ENCODE measurements around the gene CERK. TPM values are rescaled to one million over a fixed set of nuclear protein-coding genes. Genes with fewer than 3 reads are reported as not detected.

Gene CERK
- total RNA-seq, 2 donors from 2014 or later, result 10.2 to 18.0 TPM

- 93% methylated on average over 26 of the region's 26 CpGs for WGBS
- H3K36me3 ChIP-seq, result peaks cover 0 to 15% of the 10 kb centered on the region in 2 donors
Observed at GRCh38 chr22:46703171-46703995, 34.7 kb downstream of the CERK start.

GRCh38 chr22:46701262-46701661, 36.8 kb downstream of the CERK start:
- Histone ChIP-seq H3K36me3 (peaks cover 1 to 15% of the 10 kb centered on the region in 2 donors), H3K4me1 (replicated peaks) (no peaks in the 10 kb centered on the region), H3K4me3 (no peak overlapping the region), H3K27ac (no peak overlapping the region), H3K27me3 (replicated peaks; ENCODE audit: insufficient read depth) (no peaks in the 10 kb centered on the region), H3K9me3 (no peaks in the 10 kb centered on the region)
- intact Hi-C loops (cut with DNase I), result no loop called here
- no peak for DNase-seq (ENCODE audit: low spot score)
- 96% methylated on average over 32 of the region's 33 CpGs for WGBS
- TF ChIP-seq CTCF (IDR thresholded peaks at IDR 0.05) (no peak), POLR2A (IDR thresholded peaks at IDR 0.05) (no peak), POLR2AphosphoS5 (IDR thresholded peaks at IDR 0.05) (no peak)

More at GRCh38 chr22:46703171-46703995, 34.7 kb downstream of the CERK start:
- Histone ChIP-seq H3K4me1 (replicated peaks) (no peaks in the 10 kb centered on the region), H3K27ac (no peak overlapping the region), H3K4me3 (no peak overlapping the region), H3K9me3 (no peaks in the 10 kb centered on the region), H3K27me3 (replicated peaks; ENCODE audit: insufficient read depth) (peaks cover 3% of the 10 kb centered on the region)
- intact Hi-C loops (cut with DNase I), result no loop called here
- no peak for DNase-seq (ENCODE audit: low spot score)
- no peak for TF ChIP-seq POLR2AphosphoS5 (IDR thresholded peaks at IDR 0.05)
- TF ChIP-seq CTCF (IDR thresholded peaks at IDR 0.05), result no peak
- no peak for TF ChIP-seq POLR2A (IDR thresholded peaks at IDR 0.05)

GRCh38 chr22:46699091-46699490, 39.0 kb downstream of the CERK start:
- H3K36me3 ChIP-seq, result peaks cover 3 to 15% of the 10 kb centered on the region in 2 donors
- no peaks in the 10 kb centered on the region for H3K27me3 ChIP-seq (replicated peaks; ENCODE audit: insufficient read depth)
- H3K4me3 ChIP-seq, result no peak overlapping the region
- TF ChIP-seq CTCF (IDR thresholded peaks at IDR 0.05) (no peak), POLR2A (IDR thresholded peaks at IDR 0.05) (no peak), POLR2AphosphoS5 (IDR thresholded peaks at IDR 0.05) (no peak)
- no peak overlapping the region for H3K27ac ChIP-seq
- DNase-seq (ENCODE audit: low spot score), result no peak
- no peaks in the 10 kb centered on the region for H3K9me3 ChIP-seq
- H3K4me1 ChIP-seq (replicated peaks), result no peaks in the 10 kb centered on the region
- 95% methylated on average over 17 of the region's 17 CpGs for WGBS
- intact Hi-C loops (cut with DNase I), result no loop called here

- TF ChIP-seq CTCF (IDR thresholded peaks at IDR 0.05) (no peak), POLR2AphosphoS5 (IDR thresholded peaks at IDR 0.05) (no peak), POLR2A (IDR thresholded peaks at IDR 0.05) (no peak)
- intact Hi-C loops (cut with DNase I), result no loop called here
- H3K27ac ChIP-seq, result no peak overlapping the region
- no peak for DNase-seq (ENCODE audit: low spot score)
- no peaks in the 10 kb centered on the region for H3K9me3 ChIP-seq
- H3K4me1 ChIP-seq (replicated peaks), result no peaks in the 10 kb centered on the region
- H3K36me3 ChIP-seq, result peaks cover 3 to 15% of the 10 kb centered on the region in 2 donors
- H3K27me3 ChIP-seq (replicated peaks; ENCODE audit: insufficient read depth), result no peaks in the 10 kb centered on the region
- 96% methylated on average over 24 of the region's 24 CpGs for WGBS
- H3K4me3 ChIP-seq, result no peak overlapping the region
Observed at GRCh38 chr22:46697811-46698515, 40.1 kb downstream of the CERK start.
